Kidney glomerular epithelial cell (primary cell): ENCODE data around the gene SLCO2A1.

Source experiments
- DNase-seq: peaks from one replicate; lab custom pipeline; 2025; lab: John Stamatoyannopoulos, UW

SLCO2A1 gene

DNA sequence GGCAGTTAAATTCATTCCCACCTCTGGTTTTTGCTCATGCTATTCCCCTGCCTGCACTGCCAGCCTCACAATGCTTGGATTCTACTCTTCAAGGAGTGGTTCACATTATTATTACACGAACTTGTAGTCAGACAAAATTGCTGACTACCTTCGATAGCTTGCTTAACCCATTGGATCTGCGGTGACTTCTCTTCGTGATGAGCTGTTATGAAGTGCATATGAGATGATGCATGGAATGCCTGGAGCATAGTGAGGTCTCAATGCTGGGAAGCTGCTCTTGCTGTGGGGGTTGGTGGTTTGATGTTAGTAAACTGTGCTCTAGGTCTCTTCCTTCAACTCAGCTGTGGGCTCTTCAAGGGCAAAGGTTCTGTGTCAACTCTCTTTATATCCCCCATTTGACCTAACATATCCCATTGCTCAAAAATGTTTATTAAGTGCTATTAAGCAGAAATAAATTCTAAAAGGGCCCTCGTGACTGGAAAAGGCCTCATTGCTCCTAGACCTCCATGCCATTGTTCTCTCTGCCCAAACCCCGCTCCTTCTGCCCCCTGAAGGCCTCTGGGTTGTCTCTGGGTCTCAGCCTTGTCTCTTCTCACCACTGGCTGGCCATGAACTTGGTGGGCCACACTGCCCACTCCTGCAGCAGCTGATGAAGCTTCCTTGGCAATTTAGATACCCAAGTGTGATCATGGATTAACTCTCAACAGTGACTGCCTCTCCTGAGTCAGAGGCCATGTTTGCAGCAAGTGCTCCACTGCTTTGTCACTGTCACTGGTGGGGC is 4.5 kb upstream of the SLCO2A1 start:
- no peak for DNase-seq

DNA sequence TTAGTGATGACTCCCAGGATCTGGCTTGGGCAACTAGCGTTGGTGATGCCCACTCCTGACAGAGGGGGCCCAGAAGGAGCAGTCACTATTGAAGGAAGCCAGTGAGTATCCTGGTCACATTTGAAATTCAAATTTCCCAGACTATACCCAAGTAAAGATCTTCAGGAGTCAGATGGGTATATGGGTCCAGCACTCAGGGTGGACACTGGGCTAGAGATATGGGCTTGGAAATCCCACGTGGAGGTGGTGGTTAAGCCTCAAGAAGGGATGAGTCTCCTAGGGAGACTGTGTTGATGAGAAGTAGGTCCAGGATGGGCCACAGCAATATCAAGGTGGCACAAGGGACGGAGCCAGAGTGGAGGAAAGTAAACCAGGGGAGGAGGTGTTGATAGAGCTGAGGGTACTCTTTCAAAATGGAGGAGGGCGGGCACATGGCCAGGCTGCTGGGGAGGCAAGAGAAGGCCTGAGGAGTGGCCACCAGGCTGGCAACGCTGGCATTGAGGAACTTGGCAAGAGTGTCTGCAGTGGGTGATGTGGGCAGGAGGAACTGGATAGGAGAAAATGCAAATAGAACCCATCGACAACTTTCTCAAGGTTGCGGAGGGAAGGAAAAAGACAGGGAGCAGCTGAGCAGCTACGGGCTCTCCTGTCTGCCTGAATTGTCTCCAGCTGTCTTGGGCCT is 3.7 kb upstream of the SLCO2A1 start:
- DNase-seq: no peak

DNA sequence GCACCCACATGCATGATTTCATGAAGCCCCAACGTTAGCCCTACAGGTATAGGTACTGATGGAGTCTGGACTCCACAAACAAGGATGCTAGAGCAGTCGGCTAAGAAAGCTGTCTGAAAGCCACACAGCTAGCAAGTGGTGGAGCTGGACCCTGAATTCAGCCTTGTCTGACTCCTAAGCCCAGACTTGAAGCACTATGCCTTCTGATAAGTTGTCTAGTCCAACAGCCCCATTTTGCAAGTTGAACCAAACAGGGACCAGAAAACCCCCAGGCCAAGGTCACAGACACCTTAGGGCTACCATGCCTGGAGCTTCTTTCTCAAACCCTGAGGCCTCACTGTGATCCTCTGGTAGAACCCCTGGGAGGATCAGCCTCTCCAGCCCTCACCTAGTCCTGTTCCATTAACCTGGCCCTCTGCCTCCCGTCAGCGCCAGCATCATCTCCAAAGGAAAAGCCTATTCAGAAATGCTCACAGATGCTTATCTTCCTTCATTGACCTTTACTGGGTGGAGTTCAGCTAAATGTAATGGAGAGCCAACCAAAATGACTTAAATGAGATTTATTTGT is 1.7 kb upstream of the SLCO2A1 start:
- DNase-seq: no peak

DNA sequence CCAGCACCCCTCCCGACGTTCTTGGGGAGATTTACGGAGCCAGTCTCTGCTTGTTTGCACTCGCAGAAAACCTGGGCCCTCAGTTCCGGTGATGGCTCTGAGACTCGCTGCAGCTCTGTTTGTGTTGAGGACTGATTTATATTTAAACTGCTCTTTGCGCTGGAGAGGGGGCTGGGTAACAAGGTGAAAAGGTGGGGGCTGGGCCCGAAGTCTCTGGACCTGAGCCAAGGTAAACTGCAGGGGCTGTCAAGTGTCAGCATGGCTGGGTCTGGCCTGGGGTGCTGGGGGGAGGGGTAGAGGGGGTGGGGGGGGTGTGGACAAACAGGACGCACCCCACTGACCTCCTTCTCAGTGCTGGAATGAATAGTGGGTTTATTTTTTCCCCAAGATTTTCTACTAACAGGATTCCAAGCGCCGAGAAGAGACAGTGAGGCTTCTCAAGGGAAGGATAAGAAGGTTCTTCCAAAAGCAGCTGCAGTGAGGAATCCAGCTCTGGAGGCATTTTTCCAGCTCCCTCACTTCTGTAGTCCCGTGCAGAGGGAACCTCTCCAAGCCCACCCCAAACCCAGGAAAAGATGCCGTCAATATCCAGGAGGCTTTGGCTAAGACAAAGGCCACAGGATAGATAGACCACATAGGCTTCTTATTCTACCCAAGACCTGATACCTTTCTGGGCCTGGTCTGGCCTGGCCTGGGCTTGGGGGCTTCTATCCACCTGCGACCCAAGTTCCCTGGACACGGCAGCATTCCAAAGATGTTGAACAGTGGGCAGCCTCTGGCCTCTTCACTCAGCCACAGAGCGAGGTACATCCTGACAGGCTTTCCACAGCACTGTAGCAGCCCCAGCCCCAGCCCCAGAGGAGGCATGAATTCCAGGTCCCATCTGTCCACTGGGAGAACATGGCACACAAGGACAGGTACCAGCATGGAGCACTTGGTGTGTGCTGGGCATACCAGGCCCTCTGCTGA is 938 bp upstream of the SLCO2A1 start:
- no peak for DNase-seq

- DNase-seq: no peak
Measured at GRCh38 chr3:134029256-134029733, 430 bp downstream of the SLCO2A1 start.

- no peak for DNase-seq
Measured at GRCh38 chr3:134028486-134029255, 1.1 kb downstream of the SLCO2A1 start.

DNA sequence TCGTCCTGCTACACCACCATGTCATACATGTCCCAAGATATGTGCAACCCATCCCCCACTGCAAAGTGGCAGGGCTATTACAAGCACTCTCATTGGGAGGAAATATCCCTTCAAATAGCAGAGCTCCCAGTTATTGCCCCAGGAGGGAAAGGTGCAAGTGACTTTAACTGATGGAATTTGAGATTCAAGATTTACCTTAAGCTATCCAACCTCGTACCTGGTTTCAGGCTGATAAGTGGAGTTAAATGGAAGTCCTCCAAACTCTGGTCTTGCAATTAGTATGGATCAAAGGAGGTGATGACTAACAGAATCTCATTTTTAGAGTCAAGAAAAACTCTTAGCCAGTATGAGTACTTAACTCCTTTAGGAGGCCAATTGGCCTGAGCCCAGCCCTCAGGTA is 2.1 kb downstream of the SLCO2A1 start:
- no peak for DNase-seq

- DNase-seq: no peak
Measured at GRCh38 chr3:134020135-134020680, 9.5 kb downstream of the SLCO2A1 start.

GRCh38 chr3:134018850-134019249 is 10.9 kb downstream of the SLCO2A1 start:
- DNase-seq: no peak

DNA sequence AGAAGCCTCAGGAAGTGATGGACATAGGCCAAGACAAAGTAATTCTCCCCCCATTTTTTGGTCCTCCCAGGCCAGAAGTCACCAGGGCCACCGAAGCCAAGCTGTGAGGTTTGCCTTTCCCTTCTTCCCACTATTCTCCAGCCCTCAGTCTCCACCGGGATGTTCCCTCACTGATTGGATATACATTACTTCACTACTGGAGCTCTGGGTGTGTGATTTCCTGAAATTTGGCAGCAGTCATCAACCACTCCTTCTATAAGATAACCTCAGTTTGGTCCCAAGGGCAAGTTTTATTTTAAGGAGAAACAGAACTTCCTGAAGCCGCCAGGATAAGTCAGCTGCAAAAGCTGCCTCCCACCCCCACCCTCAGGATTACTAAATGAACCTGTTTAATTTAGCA is 11.3 kb downstream of the SLCO2A1 start:
- no peak for DNase-seq

GRCh38 chr3:134017490-134017889 is 12.2 kb downstream of the SLCO2A1 start:
- no peak for DNase-seq

DNA sequence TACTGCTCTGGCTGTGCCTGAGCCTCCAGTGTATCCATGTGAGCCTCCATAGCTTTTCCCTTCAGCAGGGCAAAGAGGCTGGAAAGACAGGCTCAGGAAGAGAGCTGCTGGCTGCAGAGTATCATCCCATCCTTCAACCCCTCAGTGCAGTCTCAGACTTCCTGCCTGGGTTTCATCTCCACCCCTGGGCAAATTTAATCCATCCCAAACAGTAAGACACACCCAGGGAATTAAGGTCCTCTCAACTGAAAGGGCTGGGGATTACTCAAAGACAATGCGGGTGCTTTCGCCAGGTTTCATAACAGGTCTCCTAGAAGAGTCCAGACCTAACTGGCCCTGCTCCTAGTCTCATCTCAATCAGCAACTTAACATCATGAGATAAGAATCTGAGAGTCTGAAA is 15.5 kb downstream of the SLCO2A1 start:
- no peak for DNase-seq

GRCh38 chr3:134013280-134013679 is 16.4 kb downstream of the SLCO2A1 start:
- no peak for DNase-seq

GRCh38 chr3:134009345-134010000 is 20.3 kb downstream of the SLCO2A1 start:
- peak; percentile 70 for DNase-seq

GRCh38 chr3:134008630-134009156 is 21.0 kb downstream of the SLCO2A1 start:
- peak; percentile 90 for DNase-seq

- no peak for DNase-seq
Measured at GRCh38 chr3:134007819-134008218, 21.9 kb downstream of the SLCO2A1 start.

- no peak for DNase-seq
Measured at GRCh38 chr3:134004841-134005240, 24.9 kb downstream of the SLCO2A1 start.

DNA sequence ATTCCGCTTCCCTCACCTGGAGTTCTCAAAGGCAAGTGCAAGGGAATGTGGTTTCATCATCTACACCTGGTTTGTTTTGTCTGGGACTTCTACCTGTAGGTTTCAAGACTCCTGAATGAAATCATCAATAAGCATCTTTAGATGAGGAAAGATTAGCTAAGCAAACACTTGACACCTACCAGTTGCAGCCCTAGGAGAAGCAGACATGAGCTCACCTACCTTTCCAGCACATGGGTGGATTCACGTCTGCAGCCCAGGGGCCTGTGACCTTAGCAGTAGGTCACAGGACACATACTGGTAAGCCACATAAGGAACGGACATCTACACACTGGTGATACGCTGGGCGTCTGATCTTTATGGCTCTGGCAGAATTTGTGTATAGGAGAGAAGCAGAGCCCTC is 26.7 kb downstream of the SLCO2A1 start:
- no peak for DNase-seq

DNA sequence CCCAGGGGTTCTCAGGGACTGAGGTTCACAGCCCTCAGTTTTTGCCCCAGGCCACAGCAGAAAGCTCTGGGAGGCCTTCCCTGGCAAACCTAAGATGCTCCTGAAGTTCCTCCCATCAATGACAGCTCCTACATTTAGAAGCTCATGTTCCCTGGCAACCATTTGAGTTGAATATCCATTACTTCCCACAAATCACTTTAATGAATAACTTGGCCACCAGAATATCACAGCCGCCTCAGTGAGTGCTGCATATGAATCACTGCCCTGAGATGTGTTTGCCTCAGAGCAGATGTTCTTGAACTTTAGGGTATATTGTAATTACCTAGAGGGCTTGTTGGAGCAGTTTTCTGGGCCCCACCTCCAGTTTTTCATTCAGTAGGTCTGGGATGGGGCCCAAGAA is 27.4 kb downstream of the SLCO2A1 start:
- DNase-seq: peak; percentile 87

DNA sequence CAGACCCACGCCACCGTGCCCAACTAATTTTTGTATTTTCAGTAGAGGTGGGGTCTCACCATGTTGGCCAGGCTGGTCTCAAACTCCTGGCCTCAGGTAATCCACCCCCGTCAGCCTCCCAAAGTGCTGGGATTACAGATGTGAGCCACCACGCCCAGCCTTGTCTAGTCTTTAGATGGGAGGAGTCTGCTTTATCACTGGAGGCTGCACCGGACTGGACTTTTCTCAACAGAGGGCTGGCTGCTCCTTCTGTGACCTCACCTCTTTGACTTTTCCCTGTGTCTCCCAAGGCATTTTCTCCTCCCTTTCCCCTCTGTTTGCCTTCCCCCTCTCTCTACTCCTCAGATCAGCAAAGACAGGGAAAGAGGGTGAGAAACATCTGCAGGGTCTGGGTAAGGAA is 28.5 kb downstream of the SLCO2A1 start:
- DNase-seq: no peak
